Stimulated activated CD4-positive, alpha-beta T cell treated with anti-CD3 and anti-CD28 coated beads, Interleukin-1b, Interleukin-23, amount 100 ng/mL, for 24 hours (primary cell): ENCODE data around the gene CEND1.

ENCODE experiments used
- DNase-seq, 4 experiments: peaks; one replicate each; pipeline ENCODE4 v3.0.0-alpha.2; 2020; ENCODE audit warnings: low read depth in 4 of 4, low spot score in 1 of 4

The CEND1 gene

DNA sequence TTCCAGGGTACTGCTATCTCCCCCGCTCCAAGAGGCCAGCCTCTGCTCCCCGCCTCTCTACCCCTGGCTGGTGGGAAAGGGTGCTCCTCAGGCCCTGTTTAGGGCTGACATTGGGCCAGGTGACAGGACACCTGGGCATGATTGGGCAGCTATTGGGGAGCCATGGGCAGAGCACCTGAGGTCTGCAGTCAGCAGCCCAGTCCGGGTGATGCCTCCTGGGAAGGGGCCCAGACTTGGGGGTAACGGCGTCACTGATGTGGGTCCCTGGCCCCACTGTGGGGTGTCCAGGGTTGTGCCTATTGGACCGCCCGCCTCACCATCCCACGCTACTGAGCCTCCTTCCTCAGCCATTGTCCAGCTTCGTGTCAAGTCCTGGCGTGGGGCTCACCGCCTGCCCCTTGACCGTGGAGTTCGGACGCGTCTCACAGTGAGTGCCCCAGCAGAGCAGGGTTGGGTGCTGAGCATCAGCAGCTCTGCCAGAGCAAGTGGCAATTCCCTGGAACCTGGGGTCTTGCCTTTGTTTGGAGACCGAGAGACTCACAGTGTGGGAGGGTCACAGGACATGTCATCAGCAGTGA, 9.8 kb downstream of the CEND1 start:
- no peak for DNase-seq

DNA sequence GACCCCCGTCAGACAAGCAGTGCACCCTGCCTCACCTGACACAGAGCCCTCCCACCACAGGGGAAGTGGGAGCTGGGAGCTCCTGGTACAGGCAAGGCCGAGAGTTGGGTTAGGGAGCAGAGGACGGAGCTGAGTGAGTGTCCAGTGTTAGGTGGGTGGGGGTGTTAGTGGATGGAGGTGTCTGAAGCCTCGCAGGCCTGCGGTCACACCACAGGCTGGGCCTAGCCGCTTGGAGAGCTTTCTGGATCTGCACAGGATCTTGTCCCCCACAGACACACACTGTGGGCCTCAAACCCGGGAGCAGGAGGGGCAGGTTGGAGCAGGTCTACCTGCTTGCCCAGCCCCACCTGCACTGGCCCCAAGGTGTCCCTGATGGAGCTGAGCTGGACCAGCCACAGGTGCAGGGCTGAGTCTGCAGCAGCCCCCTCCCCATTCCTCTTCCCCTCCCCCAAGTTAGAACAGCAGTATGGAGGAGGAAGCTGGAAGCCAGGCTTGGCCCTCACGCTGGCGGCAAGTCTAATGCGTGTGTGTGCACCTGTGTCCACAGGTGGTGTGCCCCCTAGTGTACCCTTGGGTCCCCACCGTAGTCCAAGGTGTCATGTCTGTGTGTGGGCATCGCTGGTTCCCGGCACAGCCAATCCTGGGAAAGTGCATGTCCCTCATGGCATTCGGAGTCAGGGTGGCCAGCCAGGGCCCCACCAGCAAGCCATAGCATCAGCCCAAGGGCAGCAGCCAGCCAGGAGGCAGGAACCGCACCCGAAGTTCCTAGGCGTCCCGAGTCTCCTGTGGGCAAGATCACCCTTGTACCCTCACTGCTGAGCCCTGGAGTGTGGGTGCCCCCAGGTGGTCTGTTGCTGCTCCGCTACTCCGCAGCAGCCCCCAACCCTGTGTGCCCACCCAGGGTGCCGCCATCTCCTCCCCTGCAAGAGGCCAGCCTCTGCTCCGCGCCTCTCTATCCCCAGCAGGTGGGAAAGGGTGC, 10.6 kb downstream of the CEND1 start:
- DNase-seq, result no peak

- peak; percentile 88 to 93 (median 91) for DNase-seq
These were observed 12.3 kb downstream of the CEND1 start, which contains the start of gene GATD1 for GRCh38 chr11:777288-778255. GATD1 (minus strand) TSS chr11:777487; CDS start chr11:777462, 25 bp downstream.

DNA sequence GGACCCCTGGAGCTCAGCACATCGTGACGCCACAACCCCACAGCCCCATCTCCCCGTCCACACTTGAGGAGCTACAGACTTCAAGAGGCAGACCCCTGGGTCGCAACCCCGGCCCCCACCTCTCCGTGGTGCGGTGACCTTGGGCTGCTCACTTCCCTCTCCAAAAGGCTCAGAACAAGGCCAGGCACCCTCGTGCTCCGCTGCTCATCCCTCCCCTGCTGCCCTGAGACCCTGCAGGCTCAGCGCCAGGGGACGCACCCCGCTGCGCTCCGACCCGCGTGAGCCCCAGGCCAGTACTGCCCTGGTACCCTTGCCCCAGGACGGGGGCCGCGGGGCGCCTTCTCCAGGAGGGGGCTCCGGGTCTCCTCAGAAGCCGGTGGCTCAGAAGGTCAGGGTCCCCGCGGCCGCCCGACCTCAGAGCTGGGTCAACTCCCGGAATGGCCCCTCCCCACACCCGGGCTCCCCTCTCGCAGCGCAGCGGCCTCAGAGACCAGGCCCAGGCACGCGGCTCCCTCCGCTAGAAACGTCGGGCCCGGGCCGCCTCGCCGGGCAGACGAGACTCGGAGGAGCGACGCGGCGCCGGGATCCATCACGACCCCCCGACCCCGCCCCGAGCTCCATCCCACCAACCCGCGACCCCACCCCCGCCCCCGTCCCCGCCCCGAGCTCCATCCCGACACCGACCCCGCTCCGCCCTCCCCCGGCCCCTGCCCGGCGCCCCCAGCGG, 13.2 kb downstream of the CEND1 start:
- DNase-seq, result peak in 1 of 4 experiments; percentile 34

DNA sequence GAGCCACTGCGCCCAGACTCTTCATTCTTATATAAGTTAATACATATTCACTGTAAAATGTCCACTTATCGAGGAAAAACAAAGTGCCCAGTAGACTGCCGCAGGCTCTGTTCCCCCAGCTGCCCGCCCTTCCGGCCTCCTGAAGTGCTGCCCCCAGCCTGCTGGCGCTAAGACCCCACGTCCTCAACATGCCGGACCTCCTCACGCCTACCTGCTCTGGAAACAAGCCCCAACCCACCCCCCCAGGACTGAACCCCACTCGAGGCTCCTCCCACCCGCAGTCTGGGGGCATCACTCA, 13.7 kb downstream of the CEND1 start:
- DNase-seq, result no peak

- no peak for DNase-seq
These were observed 14.9 kb downstream of the CEND1 start for GRCh38 chr11:774873-775592.

DNA sequence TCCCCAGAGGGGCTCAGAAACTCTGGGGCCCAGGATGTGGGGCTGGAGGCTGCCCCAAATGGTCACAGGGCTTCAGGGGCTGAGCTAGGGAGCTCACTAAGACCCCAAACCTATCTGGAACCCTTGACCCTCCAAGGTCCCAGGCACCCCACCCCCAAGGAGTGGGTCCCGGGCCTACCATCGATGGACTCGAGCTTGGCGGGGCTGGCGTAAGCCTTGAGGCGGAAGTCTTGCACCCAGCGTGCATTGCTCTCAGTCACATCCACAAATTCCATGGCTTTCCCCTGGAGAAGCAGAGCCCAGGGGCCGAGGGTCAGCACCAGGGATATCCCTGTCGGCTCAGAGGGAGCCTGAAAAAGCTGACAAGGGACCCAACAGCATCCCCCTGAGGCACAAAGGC, 16.1 kb downstream of the CEND1 start:
- no peak for DNase-seq

DNA sequence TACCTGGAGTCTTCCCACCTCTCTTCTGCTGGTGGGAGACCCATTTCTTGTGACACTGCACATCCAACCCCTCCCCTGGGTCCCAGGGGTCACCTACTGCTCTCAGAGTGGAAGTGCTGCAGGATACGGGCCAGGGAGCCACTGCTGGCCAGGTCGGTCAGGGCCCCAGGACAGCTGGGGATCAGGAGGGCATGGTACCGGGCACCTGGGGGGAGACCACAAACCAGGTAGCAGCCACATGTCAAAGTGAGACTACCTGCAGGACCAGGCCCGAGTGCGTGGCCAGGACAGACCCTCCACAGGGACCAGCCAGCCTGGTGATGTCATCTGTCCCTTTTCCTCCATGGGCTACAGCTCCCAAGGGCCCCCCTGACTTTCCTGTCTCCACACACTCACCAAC, 16.5 kb downstream of the CEND1 start:
- no peak for DNase-seq

GRCh38 chr11:772429-773390, 17.2 kb downstream of the CEND1 start:
- DNase-seq, result no peak

GRCh38 chr11:771617-772204, 18.2 kb downstream of the CEND1 start:
- DNase-seq, result no peak

DNA sequence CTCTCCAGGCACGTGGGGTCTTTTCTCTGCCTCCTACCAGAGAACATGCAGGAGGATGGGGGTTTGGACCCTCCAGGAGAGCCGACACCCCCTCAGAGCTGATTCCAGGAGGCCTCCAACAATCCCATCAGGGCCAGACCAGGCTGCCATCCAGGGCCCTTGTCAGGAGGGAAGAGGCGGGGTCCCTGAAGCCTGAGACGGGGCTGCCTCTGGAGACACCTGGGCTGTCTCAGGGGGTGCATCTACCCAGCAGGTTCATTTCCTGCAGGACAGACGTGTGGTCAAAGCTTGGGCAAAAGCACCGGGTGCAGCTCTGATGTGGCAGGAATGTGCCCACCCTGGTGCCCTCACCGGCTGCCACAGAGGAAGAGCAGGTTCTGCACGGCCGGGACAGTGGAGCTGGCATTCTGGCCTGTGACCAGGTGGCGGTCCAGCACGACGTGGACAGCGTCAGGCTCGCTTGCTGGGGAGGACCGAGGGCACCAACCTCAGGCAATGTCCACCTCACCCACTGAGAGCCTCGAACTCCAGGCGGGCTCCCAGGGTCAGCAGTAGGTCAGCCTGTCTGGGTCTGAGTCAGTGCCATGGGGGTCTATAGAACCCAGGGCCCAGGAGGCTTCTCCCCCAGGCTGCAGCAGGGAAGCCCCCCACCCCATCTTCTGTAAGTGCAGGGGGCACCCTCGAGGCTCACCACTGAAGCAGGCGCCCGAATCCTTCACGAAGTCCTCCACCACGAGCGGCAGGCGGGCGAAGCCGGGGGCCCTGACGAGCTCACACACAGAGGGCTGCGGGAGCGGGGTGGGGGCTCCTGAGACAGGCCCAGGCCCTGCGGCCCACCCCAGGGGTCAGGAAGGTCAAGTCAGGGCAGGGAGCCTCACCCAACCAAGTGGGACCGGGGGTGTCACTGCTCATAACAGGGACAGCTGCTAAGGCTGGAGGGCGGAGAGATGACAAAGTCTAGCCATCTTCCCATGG, 19.0 kb downstream of the CEND1 start:
- DNase-seq, result no peak

DNA sequence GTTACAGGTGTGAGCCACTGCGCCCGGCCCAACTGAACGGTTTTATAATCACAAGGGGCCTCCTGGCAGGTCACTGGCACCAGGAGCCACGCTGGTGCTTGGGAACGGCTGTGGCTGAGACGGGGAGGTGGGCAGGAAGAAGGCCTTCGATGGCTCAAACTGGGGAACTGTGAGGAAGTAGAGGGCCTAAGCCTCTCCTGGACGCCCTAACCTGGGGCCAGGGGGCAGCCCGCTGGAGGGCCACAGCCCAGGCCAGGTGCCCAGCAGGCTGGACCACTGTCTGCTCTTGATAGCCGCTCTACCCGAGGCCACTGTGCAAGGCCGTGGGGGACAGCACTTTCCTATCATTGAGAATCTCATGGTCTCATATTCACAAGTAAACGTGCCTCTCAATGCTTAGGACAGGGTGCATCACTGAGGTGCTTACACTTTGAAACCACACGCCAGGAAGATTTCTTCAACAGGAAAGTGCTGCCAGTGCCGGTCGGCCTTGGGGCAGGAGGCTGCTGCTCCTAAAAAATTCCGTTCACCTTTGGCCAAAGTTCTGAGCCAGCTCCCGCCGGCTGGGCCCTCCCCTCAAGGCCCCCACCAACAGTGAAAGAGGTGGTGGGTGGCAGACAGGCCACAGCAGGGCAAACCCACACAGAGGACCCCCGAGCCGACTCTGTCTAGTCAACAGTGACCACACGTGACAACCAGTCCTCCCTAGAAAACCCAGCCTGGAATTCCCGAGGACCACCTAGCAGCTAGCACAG, 19.8 kb downstream of the CEND1 start:
- DNase-seq, result no peak

DNA sequence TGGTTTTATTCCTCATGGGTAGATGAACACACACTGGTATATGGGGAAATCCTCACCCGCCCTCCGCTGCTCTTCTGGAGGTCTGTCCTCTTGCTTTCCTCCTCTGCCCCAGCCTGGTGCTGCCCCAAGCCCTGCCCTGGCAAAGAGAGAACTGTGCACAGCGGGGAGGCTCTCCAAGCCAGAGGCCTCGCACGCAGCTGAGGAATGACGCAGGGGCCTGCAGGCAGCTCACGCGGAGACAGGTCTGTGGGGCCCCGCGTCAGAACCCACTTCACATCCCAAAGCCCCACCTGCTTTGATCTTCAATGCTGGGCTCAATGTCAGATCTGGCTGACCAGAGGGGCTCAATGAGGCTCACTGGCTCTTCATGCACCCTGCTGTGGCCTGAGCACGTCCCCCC, 22.7 kb downstream of the CEND1 start:
- DNase-seq, result no peak

DNA sequence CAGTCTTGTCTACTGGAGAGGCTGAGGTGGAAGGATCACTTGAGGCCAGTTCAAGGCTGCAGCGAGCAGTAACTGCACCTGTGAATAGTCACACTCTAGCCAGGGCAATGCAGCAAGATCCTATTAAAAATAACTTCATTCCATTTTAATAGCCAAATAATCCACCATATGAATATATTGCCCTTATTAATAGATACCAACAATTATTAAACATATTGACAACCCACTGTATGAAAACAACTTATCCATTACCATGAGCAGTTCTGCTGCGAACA, 23.0 kb downstream of the CEND1 start:
- no peak for DNase-seq

DNA sequence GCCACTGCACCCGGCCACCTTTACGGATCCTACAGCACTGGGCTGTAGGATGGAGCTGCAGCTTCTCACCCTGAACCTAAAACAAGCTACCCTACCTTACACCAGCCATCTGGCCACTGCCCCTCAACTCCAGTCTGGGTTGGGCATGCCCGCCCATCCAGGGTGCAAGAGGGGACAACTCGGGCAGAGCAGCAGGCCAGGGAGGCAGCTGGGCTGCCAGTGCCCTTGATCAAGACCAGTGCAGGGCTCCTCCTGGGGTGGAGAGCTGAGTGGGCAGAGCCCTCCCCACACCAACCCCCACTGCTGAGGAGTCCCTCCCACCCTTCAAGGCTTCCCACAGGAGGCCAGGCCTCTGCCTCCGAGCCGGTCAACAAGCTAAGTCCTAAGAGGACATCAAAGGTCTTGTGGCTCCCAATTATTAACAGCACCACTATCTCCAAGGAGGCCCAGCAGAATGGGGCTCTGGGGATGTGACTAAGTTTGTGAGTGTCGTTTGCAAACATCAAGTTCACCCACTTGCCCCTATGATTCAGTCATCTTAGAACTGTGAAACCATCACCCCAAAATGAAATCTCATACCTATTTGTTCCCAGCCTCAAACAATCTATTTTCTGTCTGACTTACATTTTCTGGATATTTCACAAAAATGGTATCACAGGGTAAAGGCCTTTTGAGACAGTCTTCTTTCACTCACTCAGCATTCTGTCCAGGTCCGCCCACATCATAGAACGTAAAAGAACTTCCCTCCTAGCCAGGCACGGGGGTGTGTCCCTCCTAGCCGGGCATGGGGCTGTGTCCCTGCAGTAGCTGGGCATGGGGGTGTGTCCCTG, 23.6 kb downstream of the CEND1 start:
- DNase-seq, result no peak

DNA sequence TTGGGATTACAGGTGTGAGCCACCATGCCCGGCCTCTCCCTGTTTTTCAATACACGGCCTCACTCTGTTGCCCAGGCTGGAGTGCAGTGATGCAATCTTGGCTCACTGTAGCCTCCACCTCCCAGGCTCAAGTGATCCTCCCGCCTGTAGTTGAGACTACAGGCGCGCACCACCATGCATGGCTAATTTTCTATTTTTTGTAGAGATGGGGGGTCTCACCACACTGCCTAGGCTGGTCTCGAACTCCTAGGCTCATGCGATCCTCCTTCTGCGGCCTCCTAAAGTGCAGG, 24.1 kb downstream of the CEND1 start:
- DNase-seq, result no peak
